GM19240 (cell line): Measurements from ENCODE around the gene TEAD1.

Experiments
- DNase-seq: peaks from one replicate; pipeline ENCODE4 v3.0.0; 2011; ENCODE audit warnings: low spot score; ENCODE audit not compliant: insufficient read length

TEAD1 gene

DNA sequence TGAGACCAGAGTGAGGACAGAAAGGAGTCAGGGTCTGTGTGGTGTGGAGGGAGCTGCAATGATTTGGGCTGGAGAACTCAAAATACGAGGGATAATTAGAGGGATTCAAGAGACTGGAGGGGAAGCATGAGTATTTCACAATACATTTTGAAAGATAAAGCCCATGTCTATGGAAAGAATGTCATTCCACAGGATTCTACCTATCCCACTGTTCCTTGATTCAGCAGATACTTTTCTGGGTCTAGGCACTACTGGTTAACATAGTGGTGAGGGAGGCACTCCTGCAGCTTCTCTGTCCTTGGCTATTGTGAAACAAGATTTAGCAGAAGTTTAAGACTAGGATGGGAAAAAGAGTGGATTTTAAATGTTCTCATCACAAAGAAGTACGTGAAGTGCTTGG lies 262.0 kb downstream of the TEAD1 start:
- DNase-seq = no peak

DNA sequence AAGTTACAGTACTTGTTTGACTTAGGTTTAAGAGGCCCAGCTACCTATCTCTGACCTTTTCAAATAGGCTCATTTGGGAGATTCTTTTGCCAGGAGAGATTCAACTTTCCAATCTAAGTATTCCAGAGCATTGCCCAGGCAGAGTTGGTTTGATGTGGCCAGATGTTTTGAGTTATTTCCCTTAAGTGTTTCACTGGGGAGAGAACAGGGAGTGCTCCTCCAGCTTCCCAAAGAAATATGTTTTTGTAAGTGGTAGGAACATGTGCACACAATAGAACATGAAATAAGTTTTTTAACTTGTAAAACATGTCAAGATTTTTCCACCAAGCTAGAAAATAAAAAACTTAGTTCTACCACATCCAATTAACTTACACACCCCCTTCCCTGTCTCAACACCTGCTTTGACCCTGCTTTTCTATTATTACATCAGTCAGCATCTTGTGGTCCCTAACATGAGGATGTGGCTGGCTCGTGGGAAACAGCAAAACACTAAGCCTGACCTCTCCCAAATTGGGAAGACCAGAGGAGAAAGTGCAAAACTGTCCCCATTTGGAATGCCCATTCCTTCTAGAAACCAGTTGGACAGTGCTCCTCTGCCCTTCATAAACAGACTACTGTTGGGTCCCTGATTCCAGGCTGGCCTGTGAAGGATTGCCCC lies 264.5 kb downstream of the TEAD1 start:
- no peak for DNase-seq

DNA sequence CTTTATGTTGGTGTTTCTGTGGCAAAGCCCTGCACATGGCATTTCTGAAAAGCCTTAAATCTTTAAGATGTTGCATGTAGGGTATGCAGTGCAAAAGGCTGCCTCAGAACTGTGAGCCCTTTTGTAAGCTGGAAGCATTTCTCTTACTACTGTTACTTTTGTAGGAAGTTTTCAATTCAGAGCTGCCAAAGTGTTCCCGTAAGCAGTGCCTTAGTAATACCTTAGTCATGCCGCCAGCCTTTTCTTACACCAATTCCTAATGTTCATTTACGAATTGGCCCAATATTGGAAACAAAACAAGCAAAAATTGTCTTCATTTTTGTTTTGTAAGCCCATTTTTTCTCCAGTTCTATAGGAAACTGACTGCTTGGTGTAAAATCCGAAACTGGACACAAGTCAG lies 267.4 kb downstream of the TEAD1 start:
- DNase-seq = no peak

GRCh38 chr11:12942157-12942556 lies 267.9 kb downstream of the TEAD1 start:
- no peak for DNase-seq

- DNase-seq = no peak
These were observed 269.1 kb downstream of the TEAD1 start for GRCh38 chr11:12943311-12943710.

DNA sequence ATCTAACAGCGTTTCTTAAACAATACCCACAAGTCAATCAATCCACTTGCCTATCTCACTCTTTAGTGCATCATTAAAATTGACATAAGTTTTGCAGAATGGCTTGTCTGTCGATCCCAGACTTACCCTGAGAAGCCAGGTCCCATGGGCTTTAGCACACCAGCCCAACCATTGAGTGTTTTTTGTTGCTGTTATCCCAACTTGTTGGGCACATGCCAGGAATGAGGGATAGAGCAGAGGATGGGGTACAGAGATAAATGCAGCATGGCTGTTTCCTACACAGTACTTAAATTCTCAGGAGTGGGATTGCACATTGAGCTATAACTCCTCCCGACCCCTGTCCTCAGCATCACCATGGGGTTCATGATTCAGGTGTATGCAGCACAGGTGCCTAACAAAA lies 270.7 kb downstream of the TEAD1 start:
- DNase-seq = no peak

GRCh38 chr11:12949453-12949852 lies 275.2 kb downstream of the TEAD1 start:
- DNase-seq = no peak

- DNase-seq = no peak
These were observed 276.4 kb downstream of the TEAD1 start for GRCh38 chr11:12950670-12951069.

- no peak for DNase-seq
These were observed 277.2 kb downstream of the TEAD1 start for GRCh38 chr11:12951376-12951775.

DNA sequence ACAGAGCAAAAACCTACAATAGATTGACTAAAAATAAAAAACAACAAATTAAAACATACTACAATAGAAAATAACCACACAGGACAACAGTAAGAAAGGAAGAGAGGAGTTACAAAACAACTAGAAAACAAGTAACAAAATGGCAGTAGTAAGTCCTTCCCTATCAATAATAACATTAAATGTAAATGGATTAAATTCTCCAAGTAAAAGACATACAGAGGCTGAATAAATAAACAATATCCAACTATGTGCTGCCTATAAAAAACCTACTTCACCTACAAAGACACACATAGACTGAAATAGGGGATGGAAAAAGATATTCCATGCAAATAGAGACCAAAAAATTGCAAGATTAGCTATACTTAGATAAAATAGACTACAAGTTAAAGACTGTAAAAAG lies 277.9 kb downstream of the TEAD1 start:
- DNase-seq = no peak

- no peak for DNase-seq
These were observed 284.8 kb downstream of the TEAD1 start for GRCh38 chr11:12958986-12959385.

DNA sequence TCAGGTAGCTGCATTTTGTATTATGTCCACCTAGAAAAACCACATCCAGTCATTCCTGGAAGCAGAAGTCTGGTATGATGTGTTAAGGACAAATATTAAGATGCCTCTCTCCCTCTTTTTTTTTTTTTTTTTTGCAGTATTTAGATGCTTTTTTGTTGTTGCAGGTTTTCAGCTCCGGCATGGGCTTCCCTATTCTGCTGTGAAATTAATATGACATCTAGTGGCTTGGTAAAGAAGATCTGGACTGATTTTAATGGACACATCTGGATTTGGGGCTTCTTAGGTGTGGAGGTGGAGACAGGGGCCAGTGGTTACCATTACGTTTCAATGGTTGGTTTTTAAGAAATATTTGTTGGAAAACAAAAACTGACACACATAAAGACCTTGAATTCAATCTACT lies 287.4 kb downstream of the TEAD1 start:
- no peak for DNase-seq

- no peak for DNase-seq
These were observed 288.1 kb downstream of the TEAD1 start for GRCh38 chr11:12962306-12962705.

DNA sequence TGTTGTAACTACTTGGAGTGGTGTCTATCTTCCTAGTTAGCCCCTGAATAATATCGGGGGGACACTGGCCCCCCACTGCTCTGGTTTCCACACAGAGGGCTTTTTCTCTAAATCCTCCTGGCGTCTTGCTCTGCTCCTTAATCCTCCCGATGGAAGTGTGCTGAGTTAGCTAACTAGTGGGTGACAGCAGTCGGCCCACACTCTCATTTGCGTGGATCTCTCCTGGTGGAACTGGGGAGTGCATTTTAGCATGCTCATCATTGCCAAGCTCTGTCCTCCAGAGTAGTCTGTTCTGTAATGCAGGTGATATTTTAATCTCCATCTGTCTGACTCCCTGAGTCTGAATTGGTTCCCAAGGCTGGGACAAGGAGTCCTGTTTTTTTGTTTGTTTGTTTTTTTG lies 288.8 kb downstream of the TEAD1 start:
- no peak for DNase-seq

DNA sequence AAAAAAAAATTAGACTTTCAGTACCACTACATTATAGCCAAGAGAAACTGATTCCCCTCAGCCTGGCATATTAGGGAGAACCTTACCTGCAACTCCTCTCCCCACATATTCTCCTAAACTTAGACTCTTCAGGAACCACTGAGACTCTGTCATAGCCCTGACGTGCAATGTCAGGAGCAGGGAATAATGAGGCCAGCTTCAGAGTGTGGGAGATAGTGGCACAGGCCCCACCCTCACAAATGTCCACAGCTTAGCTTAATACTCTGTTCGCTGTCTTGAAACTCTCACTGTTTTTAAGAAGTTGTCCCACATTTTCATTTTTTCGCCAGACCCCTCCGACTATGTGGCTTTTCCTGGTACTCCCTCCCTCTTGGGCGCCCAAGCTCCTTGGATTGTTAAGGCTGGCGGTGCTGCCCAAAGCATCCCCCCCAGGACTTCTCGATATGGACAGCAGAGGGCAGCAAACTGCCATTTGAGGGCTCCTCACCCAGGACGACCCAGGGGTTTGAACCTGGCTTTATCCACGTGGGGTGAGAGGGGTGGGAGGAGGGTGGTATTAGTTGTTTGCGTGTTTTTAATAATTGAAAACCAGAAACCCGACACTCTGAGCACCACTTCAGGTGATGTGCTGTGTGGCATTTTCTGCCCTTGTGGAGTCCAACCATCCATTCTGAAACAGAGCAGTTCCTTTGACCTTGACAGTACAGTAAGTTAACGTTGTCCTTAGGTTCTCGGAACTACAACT lies 289.7 kb downstream of the TEAD1 start:
- peak; percentile 62 for DNase-seq

DNA sequence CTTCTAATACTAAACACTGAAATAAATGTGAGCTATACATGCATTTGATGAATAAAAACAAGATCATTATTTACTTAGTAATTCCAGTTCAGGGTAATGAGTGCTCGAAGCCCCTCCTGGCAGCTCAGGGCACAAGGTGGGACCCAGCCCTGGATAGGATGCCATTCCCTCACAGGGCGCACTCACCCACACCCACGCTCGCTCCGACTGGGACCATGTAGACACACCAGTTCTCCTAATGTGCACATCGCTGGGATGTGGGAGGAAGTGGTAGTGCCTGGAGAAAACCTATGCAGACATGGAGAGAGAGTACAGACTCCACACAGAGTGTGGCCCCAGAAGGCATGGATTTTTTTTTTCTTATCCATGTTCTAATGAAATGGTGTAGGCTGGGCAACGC lies 290.4 kb downstream of the TEAD1 start:
- DNase-seq = no peak

DNA sequence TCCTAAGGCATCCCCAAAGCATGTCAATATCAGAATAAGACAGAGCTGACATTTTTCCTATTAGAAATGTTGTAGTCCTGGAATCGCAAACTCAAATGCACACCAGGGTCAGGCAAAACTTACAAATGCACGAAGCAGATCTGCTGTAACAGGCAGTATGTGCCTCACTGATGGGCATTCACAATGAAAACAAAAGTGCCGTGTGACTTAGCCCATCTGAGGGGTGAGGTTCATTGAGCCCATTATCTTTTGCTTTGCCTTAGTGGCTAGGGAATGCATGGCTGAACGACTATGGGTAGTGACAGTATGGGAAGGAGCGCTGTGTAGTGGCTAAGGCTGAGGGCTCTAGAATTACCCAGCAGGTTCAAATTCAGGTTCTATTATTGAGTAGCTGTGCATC lies 291.8 kb downstream of the TEAD1 start:
- no peak for DNase-seq

- DNase-seq = no peak
These were observed 293.9 kb downstream of the TEAD1 start for GRCh38 chr11:12968101-12968500.

DNA sequence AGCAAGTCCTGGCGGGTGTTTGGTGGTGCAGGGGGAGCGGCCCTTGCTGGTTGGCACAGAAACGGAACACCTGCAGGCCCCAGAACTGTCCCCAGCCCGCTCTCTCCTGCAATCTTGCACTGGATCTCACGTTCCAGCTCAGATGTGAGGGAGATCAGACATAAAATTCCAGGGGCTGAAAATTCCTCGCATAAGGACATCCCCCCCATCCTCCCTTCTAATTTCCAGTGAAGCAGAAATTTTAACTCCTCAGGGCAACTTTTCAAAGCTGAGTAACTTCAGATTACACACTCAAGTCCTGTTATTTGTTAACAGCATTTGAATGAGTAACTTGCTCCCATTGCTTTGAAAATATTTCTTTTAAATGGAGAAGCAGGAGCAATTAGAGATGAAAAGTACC lies 294.6 kb downstream of the TEAD1 start:
- DNase-seq = no peak

GRCh38 chr11:12971955-12972354 lies 297.7 kb downstream of the TEAD1 start:
- DNase-seq = no peak

DNA sequence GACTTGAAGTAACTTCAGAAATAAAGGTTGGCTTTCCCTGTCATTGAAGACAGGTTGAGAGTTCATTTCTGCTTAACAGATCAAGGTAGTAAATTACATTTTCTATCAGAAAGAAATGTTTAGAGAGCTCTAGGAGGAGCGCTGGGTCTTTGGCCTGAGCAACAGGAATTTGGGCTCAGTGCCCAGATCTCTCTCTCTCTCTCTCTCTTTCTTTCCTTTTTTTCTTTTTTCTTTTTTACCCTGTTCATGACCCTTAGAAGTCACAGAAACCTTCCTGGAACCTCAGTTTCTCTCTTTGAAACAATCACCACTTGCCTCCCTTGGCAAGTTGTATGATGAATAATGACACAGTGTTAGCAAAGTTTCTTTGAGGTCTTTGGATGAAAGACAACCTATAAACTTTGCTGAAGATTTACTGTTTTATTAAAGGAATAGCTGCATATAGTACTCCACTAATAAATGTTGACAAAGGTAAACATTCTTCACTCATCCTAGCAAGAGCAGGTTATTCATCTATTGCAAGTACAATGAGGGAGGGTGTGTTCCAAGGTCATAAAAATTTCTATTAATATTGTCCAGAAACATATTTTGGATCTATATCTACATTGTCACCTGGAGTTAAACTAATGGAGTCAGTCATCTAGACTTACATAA lies 299.4 kb downstream of the TEAD1 start:
- DNase-seq = no peak

- DNase-seq = no peak
These were observed 301.0 kb downstream of the TEAD1 start for GRCh38 chr11:12975195-12975594.
